ENCODE data around the gene NCSTN.

Gene NCSTN

DNA sequence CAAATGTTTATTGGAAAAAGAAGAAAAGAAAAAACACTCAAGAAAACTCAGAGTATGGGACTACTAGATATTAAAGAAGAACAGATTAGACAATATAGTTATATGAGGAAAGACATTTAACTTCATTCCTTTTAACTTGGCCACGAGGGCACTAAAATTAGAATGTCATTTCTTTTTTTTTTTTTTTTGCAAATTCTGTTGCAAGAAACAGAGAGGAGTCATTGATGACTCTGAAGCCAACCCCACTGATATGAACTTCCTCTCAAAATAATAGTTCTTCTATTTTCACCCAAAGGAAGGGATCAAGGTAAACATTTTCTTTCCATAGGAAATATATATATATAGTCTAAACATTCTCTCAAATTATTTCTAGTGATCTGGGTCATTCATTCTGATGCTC, 33.6 kb upstream of the NCSTN start:
- no peak for TF ChIP-seq CTCF (IDR thresholded peaks at IDR 0.05; ENCODE audit: low read depth, low read length, missing control alignments)
- no peak overlapping the region for H3K4me3 ChIP-seq (replicated peaks; ENCODE audit: low read depth, low read length)
- DNase-seq (ENCODE audit: extremely low read depth, low read depth): no peak

GRCh38 chr1:160315359-160315758, 27.8 kb upstream of the NCSTN start:
- no peak for TF ChIP-seq CTCF (IDR thresholded peaks at IDR 0.05; ENCODE audit: low read depth, low read length, missing control alignments)
- no peak overlapping the region for H3K4me3 ChIP-seq (replicated peaks; ENCODE audit: low read depth, low read length)
- DNase-seq (ENCODE audit: extremely low read depth, low read depth): no peak

GRCh38 chr1:160322831-160323230, 20.4 kb upstream of the NCSTN start:
- no peak overlapping the region for H3K4me3 ChIP-seq (replicated peaks; ENCODE audit: low read depth, low read length)
- no peak for DNase-seq (ENCODE audit: extremely low read depth, low read depth)
- TF ChIP-seq CTCF (IDR thresholded peaks at IDR 0.05; ENCODE audit: low read depth, low read length, missing control alignments): no peak

DNA sequence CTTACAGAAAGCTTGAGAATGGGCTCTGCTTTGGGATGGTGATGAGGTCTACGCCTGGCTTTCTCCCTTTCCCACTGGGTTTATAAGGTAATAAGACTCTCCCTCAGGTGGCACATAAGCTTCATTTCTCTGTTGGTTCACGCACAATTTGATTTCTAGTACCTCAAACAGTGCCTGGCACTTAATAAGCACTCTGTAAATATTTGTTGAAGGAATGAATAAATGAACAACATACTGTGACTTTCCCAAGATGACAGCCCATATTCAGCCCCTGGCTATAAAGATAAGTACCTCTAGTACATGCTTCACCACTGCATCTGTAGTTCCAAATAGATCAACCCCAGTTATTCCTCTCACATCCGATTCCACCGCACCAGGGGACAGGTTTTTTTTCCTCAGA, 17.9 kb upstream of the NCSTN start:
- no peak for TF ChIP-seq CTCF (IDR thresholded peaks at IDR 0.05; ENCODE audit: low read depth, low read length, missing control alignments)
- DNase-seq (ENCODE audit: extremely low read depth, low read depth): no peak
- H3K4me3 ChIP-seq (replicated peaks; ENCODE audit: low read depth, low read length): no peak overlapping the region

DNA sequence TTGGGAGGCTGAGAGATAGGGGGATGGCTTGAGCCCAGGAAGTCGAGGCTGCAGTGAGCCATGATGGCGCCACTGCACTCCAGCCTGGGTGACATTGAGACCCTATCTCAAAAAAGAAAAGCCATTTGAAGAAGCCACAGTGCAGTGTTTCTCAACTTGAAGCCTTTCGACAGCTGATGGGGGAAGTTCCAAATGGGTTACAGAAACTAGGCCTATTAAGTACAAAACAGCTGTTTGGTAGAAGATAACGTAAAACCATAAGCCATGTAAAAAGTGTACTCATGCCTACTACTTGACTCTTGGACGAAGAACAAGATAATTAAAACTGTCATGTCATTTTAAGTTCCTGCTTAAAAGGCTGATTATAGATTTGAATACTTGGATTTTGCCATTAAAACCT, 16.8 kb upstream of the NCSTN start:
- no peak for DNase-seq (ENCODE audit: extremely low read depth, low read depth)
- TF ChIP-seq CTCF (IDR thresholded peaks at IDR 0.05; ENCODE audit: low read depth, low read length, missing control alignments): no peak
- no peak overlapping the region for H3K4me3 ChIP-seq (replicated peaks; ENCODE audit: low read depth, low read length)

- DNase-seq (ENCODE audit: extremely low read depth, low read depth): no peak
- no peak overlapping the region for H3K4me3 ChIP-seq (replicated peaks; ENCODE audit: low read depth, low read length)
- no peak for TF ChIP-seq CTCF (IDR thresholded peaks at IDR 0.05; ENCODE audit: low read depth, low read length, missing control alignments)
These were observed 15.0 kb upstream of the NCSTN start for GRCh38 chr1:160328184-160328583.

- no peak for DNase-seq (ENCODE audit: extremely low read depth, low read depth)
- no peak overlapping the region for H3K4me3 ChIP-seq (replicated peaks; ENCODE audit: low read depth, low read length)
- no peak for TF ChIP-seq CTCF (IDR thresholded peaks at IDR 0.05; ENCODE audit: low read depth, low read length, missing control alignments)
These were observed 13.1 kb upstream of the NCSTN start for GRCh38 chr1:160330119-160330518.
